H1 (cell line): ENCODE data around the gene SERPINF2. TPM values are rescaled to one million over a fixed set of nuclear protein-coding genes. Genes with fewer than 3 reads are reported as not detected.

Source experiments
- CHD2 ChIP-seq: IDR thresholded peaks from 2 replicates; pipeline ENCODE4 v1.6.1; 2012; ENCODE audit warnings: low read length, improper control_type of control experiment
- polyA plus RNA-seq, 7 experiments: library from polyadenylated mRNA; depleted of rRNA in 3 of 7; stranded (reverse) in 5 of 7; unstranded in 2 of 7; fragments of >200 nt in 5 of 7; fragments of 200-250 nt in 2 of 7; gene quantifications; 1 replicate in 5 of 7; 2 replicates in 1 of 7; 4 replicates in 1 of 7; pipeline versions ENCODE4 v1.2.1 to v1.2.3, GENCODE V29; 2011 to 2013; ENCODE audit warnings: missing spikeins in 2 of 7, mixed read lengths in 2 of 7
- total RNA-seq: library from RNA; stranded (reverse); fragmentation: NEBNext Ultra II Directional; extraction: Animal tissue kit (Norgen Biotek cat#: 25700); gene quantifications from 2 replicates; pipeline ENCODE4 v1.2.1, GENCODE V29; 2021

The SERPINF2 gene
- total and polyA plus RNA-seq, 2 of the 8 experiments (the other 6 are each of a cell fraction or from before 2014, with no cell fraction given), result 1.8 to 3.2 TPM

DNA sequence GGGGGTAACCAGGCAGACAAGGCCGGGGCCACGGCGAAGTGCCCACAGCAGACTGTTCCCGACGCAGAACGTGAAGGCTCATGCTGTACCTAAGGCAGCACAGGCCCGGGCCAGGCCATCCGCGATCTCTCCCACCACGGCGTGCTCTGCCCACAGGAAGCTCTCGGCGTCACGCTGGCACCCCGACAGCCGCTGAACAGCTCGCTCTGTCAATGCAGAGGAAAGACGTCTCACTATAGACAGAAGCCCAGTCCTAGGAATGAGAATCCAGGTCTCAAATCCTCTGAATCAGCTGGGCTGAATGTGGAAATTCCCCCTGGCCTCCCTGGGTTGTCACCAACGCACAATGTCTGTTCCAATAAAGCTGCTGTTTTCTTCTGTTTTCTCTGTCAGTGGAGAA, 40.6 kb downstream of the SERPINF2 start (continued):
- TF ChIP-seq CHD2, result no peak
